Measurements from ENCODE around the gene H6PD.

Gene H6PD

DNA sequence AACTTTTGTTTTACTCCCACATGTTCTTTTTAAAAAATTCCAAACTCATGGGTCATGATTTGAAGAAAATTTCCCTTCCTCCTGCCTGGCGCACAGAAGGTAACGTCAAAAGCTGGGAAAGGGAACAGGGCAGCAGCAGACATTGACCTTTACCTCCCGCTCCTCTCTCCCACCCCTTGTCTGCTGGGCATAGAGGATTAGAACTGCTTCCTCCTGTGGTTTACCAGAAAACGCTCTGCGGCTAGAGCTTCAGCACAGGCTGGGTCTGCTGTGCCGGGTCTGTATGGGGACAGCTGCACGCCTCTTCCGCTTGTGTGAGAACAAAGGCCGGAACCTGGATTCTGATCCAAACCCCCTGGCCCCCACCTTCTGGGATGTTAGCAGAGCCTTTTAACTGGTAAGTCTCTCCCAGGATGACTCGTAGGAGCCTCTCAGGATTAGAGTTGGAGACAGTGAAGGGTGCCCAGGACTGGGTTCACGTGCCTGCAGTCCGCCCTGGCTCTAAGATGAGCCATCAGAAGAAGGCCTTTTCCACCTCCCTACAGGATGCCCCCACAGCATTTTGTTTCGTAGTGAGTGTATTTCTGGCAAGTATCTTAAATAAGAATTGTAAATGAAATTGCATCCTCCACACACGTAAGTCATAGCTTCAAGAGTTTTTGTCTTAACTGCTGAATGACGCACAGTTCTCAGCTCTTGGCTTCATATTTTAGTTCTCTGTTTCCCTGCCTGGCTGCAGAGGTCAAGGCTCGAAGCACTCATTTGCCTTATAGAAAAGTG lies 5.2 kb downstream of the H6PD start:
- DNase-seq: peak; percentile 83 to 96 (median 95)
- ChIA-PET CTCF (interaction anchor here (0.7 to 2.6 kb wide), 3 partner anchors 9 to 129 kb away, joined by 3 to 13 read pairs (median 3); no protein-coding TSS in a partner anchor), POLR2A (interaction anchor here (0.7 to 1.3 kb wide), 2 partner anchors 19 to 43 kb away, joined by 3 read pairs; no protein-coding TSS in a partner anchor)
- no peaks in the 10 kb centered on the region for H3K9me3 ChIP-seq (ENCODE audit: control extremely low read depth in 1 of 5, control insufficient read depth in 4 of 5, insufficient read depth in 2 of 5, low read depth in 1 of 5, low read length in 4 of 5)
- H3K27ac ChIP-seq (ENCODE audit: insufficient read depth in 1 of 2, low read depth in 1 of 2, low read length in 2 of 2, poor library complexity in 1 of 2, severe bottlenecking in 2 of 2): no peak overlapping the region
- peaks cover 31 to 91% (median 79%) of the 10 kb centered on the region in 4 experiments for H3K4me1 ChIP-seq (ENCODE audit: control extremely low read depth in 1 of 4, control insufficient read depth in 4 of 4, insufficient read depth in 4 of 4, low read length in 3 of 4)
- peak overlapping the region in 4 of 7 experiments; percentile 11 to 44 (median 34) for H3K4me3 ChIP-seq (ENCODE audit: control insufficient read depth in 1 of 7, extremely low read depth in 1 of 7, insufficient read depth in 4 of 7, low read depth in 2 of 7, low read length in 6 of 7)
- WGBS (ENCODE audit: insufficient coverage): 11% methylated on average over 12 of the region's 16 CpGs
- no peaks in the 10 kb centered on the region for H3K36me3 ChIP-seq (ENCODE audit: control insufficient read depth in 4 of 4, insufficient read depth in 4 of 4, low read length in 3 of 4)
- peaks cover 0 to 9% (median 0%) of the 10 kb centered on the region in 5 experiments for H3K27me3 ChIP-seq (replicated peaks in 2 of 5; ENCODE audit: control insufficient read depth in 4 of 5, insufficient read depth in 5 of 5, low read length in 4 of 5)

DNA sequence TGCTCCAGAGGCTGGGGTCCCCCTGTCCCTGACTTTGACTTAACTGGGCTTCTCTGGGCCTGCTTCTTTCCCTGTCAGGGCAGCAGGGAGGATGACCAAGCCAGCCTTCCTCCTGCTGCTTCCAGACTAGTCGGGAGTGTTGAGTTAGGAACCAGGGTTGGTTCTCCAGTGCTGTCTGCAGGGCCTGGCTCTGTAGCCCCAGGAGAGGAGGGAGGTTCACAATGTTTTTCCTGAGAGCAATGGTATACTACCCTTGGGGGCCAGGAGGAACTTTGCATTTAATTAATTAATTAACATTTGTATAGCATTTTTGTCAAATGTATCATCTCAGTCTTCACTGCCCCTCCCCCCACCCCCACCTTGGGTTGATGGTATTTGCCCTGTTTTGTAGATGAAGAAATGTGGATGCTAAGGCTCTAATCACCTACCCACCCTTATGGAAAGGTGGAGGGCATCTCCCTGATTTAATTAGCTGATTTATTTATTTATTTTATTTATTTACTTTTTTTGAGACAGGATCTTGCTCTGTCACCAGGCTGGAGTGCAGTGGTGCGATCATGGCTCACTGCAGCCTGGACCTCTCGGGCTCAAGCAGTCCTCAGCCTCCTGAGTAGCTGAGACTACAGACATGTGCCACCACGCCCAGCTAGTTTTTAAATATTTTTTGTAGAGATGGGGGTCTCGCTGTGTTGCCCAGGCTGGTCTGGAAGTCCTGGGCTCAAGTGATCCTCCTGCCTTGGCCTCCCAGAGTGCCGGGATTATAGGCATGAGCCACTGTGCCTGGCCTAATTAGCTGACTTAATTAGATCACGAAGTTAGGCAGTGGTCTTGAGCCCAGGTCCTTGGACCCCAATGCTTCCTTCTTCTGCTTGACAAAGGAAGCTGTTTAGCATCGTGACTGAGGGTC lies 6.6 kb downstream of the H6PD start:
- Histone ChIP-seq H3K4me3 (ENCODE audit: control insufficient read depth in 1 of 7, extremely low read depth in 1 of 7, insufficient read depth in 4 of 7, low read depth in 2 of 7, low read length in 6 of 7) (no peak overlapping the region), H3K4me1 (ENCODE audit: control extremely low read depth in 1 of 4, control insufficient read depth in 4 of 4, insufficient read depth in 4 of 4, low read length in 3 of 4) (peaks cover 30 to 87% (median 75%) of the 10 kb centered on the region in 4 experiments), H3K36me3 (ENCODE audit: control insufficient read depth in 4 of 4, insufficient read depth in 4 of 4, low read length in 3 of 4) (peaks cover 0 to 3% (median 0%) of the 10 kb centered on the region in 4 experiments), H3K9me3 (ENCODE audit: control extremely low read depth in 1 of 5, control insufficient read depth in 4 of 5, insufficient read depth in 2 of 5, low read depth in 1 of 5, low read length in 4 of 5) (no peaks in the 10 kb centered on the region), H3K27me3 (replicated peaks in 2 of 5; ENCODE audit: control insufficient read depth in 4 of 5, insufficient read depth in 5 of 5, low read length in 4 of 5) (peaks cover 0 to 9% (median 0%) of the 10 kb centered on the region in 5 experiments), H3K27ac (ENCODE audit: insufficient read depth in 1 of 2, low read depth in 1 of 2, low read length in 2 of 2, poor library complexity in 1 of 2, severe bottlenecking in 2 of 2) (no peak overlapping the region)
- 70% methylated on average over 5 of the region's 8 CpGs for WGBS (ENCODE audit: insufficient coverage)
- POLR2A ChIA-PET: interaction anchor here (1.3 kb wide), 1 partner anchor 45 kb away, joined by 3 read pairs; no protein-coding TSS in a partner anchor
- DNase-seq: no peak
- CTCF ChIA-PET: interaction anchor here (0.8 to 2.6 kb wide), 4 partner anchors 8 to 130 kb away, joined by 3 to 13 read pairs (median 3); no protein-coding TSS in a partner anchor

DNA sequence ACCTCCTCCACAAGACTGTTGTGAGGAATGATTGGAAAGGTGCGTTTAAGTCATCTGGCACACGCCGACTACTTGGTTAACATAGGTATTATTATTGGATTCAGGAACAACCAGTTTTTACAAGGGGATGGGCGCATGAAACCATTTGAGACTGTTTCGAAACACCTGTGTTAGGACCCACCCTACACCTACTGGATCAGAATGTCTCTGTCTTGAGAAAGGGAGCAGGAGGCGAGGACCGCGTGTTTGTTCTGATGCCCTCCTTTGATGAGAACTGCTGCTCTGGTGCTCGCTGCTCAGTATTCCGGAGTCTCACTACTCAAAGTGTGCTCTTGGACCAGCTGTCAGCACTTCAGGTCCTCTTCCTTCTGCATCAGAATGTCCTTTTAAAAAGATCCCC lies 7.3 kb downstream of the H6PD start:
- CTCF ChIA-PET: interaction anchor here (0.8 to 1.1 kb wide), 2 partner anchors 9 to 25 kb away, joined by 3 read pairs; no protein-coding TSS in a partner anchor
- no peak overlapping the region for H3K4me3 ChIP-seq (ENCODE audit: control insufficient read depth in 1 of 7, extremely low read depth in 1 of 7, insufficient read depth in 4 of 7, low read depth in 2 of 7, low read length in 6 of 7)
- H3K27ac ChIP-seq (ENCODE audit: insufficient read depth in 1 of 2, low read depth in 1 of 2, low read length in 2 of 2, poor library complexity in 1 of 2, severe bottlenecking in 2 of 2): no peak overlapping the region

DNA sequence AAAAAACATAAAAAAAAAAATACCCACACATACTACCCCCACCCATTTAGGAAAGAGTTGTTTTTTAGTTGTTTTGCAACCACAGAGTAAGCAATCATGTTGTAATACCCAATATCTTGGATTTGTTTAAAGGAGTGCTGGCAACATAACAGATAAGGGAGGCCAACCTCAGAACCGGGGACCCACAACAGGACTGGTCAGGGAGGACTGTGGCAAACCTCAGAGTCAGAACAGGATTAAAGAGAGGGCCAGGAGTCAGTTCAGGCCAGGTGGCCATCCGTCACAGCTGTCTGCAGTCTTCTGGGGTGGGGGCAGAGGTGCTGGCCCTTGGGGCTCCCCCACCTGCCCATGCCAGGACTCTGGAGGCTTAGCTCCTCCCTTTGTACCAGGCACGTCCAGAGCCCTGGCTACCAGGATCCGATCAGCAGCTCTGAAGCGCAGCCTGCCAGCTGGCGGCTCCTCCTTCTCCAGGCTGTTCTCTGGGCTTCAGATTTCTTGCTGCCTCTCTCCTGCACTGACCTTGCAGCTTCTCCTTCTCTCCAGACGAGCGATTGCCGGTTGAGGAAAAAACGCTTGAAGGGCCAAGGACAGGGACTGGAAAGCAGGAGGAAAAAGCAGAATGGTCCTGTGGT lies 7.9 kb downstream of the H6PD start:
- ChIA-PET POLR2A (no interaction called here), CTCF (interaction anchor here (1.1 to 6.2 kb wide), 3 partner anchors 8 to 10 kb away, joined by 3 to 25 read pairs (median 4); partner anchors contain the start of gene H6PD)
- DNase-seq: no peak

More for the DNA sequence above, 7.3 kb downstream of the H6PD start:
- H3K36me3 ChIP-seq (ENCODE audit: control insufficient read depth in 4 of 4, insufficient read depth in 4 of 4, low read length in 3 of 4): peaks cover 0 to 6% (median 0%) of the 10 kb centered on the region in 4 experiments
- POLR2A ChIA-PET: no interaction called here
- no peaks in the 10 kb centered on the region for H3K9me3 ChIP-seq (ENCODE audit: control extremely low read depth in 1 of 5, control insufficient read depth in 4 of 5, insufficient read depth in 2 of 5, low read depth in 1 of 5, low read length in 4 of 5)
- peaks cover 0 to 9% (median 0%) of the 10 kb centered on the region in 5 experiments for H3K27me3 ChIP-seq (replicated peaks in 2 of 5; ENCODE audit: control insufficient read depth in 4 of 5, insufficient read depth in 5 of 5, low read length in 4 of 5)
- H3K4me1 ChIP-seq (ENCODE audit: control extremely low read depth in 1 of 4, control insufficient read depth in 4 of 4, insufficient read depth in 4 of 4, low read length in 3 of 4): peaks cover 30 to 82% (median 75%) of the 10 kb centered on the region in 4 experiments
- 100% methylated on average over 7 of the region's 10 CpGs for WGBS (ENCODE audit: insufficient coverage)
- DNase-seq: no peak

DNA sequence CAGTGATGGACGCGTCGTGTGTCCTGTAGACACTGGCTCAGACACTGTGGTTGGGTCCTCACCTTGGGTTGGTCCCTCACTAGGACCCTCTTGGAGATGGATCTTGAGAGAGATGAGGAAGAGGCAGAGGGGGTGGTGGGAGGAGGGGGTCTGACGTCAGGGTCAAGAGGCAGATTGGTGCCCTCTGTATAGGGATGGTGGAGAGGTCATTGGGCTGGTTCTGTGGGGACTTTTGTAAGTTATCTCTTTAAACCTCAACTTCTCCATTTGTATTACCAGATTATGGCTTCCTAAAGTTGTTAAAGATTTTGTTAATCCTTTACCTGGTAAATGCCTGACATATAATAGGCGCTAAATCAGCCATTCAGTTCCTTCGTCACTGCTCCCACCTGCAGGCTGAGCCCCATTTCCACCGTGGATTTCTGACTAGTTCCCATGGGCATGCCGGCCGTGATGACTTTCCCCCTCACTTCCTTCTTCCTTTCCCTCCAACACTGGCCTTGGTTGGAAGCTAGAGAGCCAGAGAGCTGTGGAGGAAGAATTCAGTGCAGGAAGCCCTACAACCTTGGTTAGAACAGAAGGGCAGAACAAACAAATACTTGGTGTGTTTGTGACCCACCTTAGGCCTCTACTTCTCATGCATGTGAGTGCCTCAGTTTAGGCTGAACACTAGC lies 8.6 kb downstream of the H6PD start:
- CTCF ChIA-PET: interaction anchor here (0.5 to 6.2 kb wide), 5 partner anchors 9 to 218 kb away, joined by 3 to 25 read pairs (median 4); partner anchors contain the start of gene H6PD
- H3K36me3 ChIP-seq (ENCODE audit: control insufficient read depth in 4 of 4, insufficient read depth in 4 of 4, low read length in 3 of 4): peaks cover 0 to 17% (median 0%) of the 10 kb centered on the region in 4 experiments
- POLR2A ChIA-PET: no interaction called here
- no peak for DNase-seq
- 96% methylated on average over 5 of the region's 9 CpGs for WGBS (ENCODE audit: insufficient coverage)
- no peaks in the 10 kb centered on the region for H3K9me3 ChIP-seq (ENCODE audit: control extremely low read depth in 1 of 5, control insufficient read depth in 4 of 5, insufficient read depth in 2 of 5, low read depth in 1 of 5, low read length in 4 of 5)
- H3K4me1 ChIP-seq (ENCODE audit: control extremely low read depth in 1 of 4, control insufficient read depth in 4 of 4, insufficient read depth in 4 of 4, low read length in 3 of 4): peaks cover 24 to 73% (median 67%) of the 10 kb centered on the region in 4 experiments
- no peak overlapping the region for H3K4me3 ChIP-seq (ENCODE audit: control insufficient read depth in 1 of 7, extremely low read depth in 1 of 7, insufficient read depth in 4 of 7, low read depth in 2 of 7, low read length in 6 of 7)
- no peak overlapping the region for H3K27ac ChIP-seq (ENCODE audit: insufficient read depth in 1 of 2, low read depth in 1 of 2, low read length in 2 of 2, poor library complexity in 1 of 2, severe bottlenecking in 2 of 2)
- H3K27me3 ChIP-seq (replicated peaks in 2 of 5; ENCODE audit: control insufficient read depth in 4 of 5, insufficient read depth in 5 of 5, low read length in 4 of 5): peaks cover 0 to 9% (median 0%) of the 10 kb centered on the region in 5 experiments

More for the DNA sequence above, 7.9 kb downstream of the H6PD start:
- peak overlapping the region in 1 of 7 experiments; percentile 2 for H3K4me3 ChIP-seq (ENCODE audit: control insufficient read depth in 1 of 7, extremely low read depth in 1 of 7, insufficient read depth in 4 of 7, low read depth in 2 of 7, low read length in 6 of 7)
- H3K27ac ChIP-seq (ENCODE audit: insufficient read depth in 1 of 2, low read depth in 1 of 2, low read length in 2 of 2, poor library complexity in 1 of 2, severe bottlenecking in 2 of 2): no peak overlapping the region
- 90% methylated on average over 8 of the region's 10 CpGs for WGBS (ENCODE audit: insufficient coverage)
- peaks cover 0 to 12% (median 0%) of the 10 kb centered on the region in 4 experiments for H3K36me3 ChIP-seq (ENCODE audit: control insufficient read depth in 4 of 4, insufficient read depth in 4 of 4, low read length in 3 of 4)
- H3K4me1 ChIP-seq (ENCODE audit: control extremely low read depth in 1 of 4, control insufficient read depth in 4 of 4, insufficient read depth in 4 of 4, low read length in 3 of 4): peaks cover 29 to 80% (median 74%) of the 10 kb centered on the region in 4 experiments
- H3K9me3 ChIP-seq (ENCODE audit: control extremely low read depth in 1 of 5, control insufficient read depth in 4 of 5, insufficient read depth in 2 of 5, low read depth in 1 of 5, low read length in 4 of 5): no peaks in the 10 kb centered on the region
- peaks cover 0 to 9% (median 0%) of the 10 kb centered on the region in 5 experiments for H3K27me3 ChIP-seq (replicated peaks in 2 of 5; ENCODE audit: control insufficient read depth in 4 of 5, insufficient read depth in 5 of 5, low read length in 4 of 5)
